Head of caudate nucleus (tissue), 42 donors: ENCODE data around the gene C16orf87.
A peak's percentile ranks its signal among the peaks of the same experiment; 100 is the strongest.
"Not testable (repeated sequence)": the region's sequence is repeated elsewhere in the genome, so short reads cannot be mapped to it uniquely, and the experiment has no call there.

ENCODE experiments used
- DNase-seq, 42 donors: peaks; one replicate each; pipeline versions ENCODE4 v3.0.0 to v3.0.0-alpha.2; 2020 to 2021; ENCODE audit warnings: mixed read lengths in 7 of 42
- intact Hi-C: fragments of 100-400 bp; cut with DNase I; formaldehyde crosslinking; loops from one replicate; pipeline ENCODE4 v1.15.0; 2022

C16orf87 gene

GRCh38 chr16:46830902-46831647 is at the start of gene C16orf87:
TSS of gene C16orf87 (minus strand) at chr16:46831180. CDS start at chr16:46831149, 31 bp downstream.
- intact Hi-C loops: loop anchor here (2.0 kb wide), 1 partner anchor 142 kb away; the partner anchor contains the start of genes ORC6 and VPS35
- DNase-seq: peak; percentile 83 to 99 (median 96)

- no peak for DNase-seq
- intact Hi-C loops: no loop called here
Observed at GRCh38 chr16:46875243-46875642, 44.3 kb upstream of the C16orf87 start.

GRCh38 chr16:46873201-46873600 is 42.2 kb upstream of the C16orf87 start:
- peak in 35 of 42 donors; percentile 17 to 84 (median 49) for DNase-seq
- intact Hi-C loops: no loop called here

GRCh38 chr16:46871597-46871996 is 40.6 kb upstream of the C16orf87 start:
- DNase-seq: no peak
- intact Hi-C loops: no loop called here

- intact Hi-C loops, DNase-seq: not testable (repeated sequence)
Observed at GRCh38 chr16:46868891-46869290, 37.9 kb upstream of the C16orf87 start.

GRCh38 chr16:46867486-46867885 is 36.5 kb upstream of the C16orf87 start:
- DNase-seq, intact Hi-C loops: not testable (repeated sequence)

GRCh38 chr16:46866286-46866685 is 35.3 kb upstream of the C16orf87 start:
- no peak for DNase-seq
- intact Hi-C loops: no loop called here

- DNase-seq: no peak
- intact Hi-C loops: no loop called here
Observed at GRCh38 chr16:46862555-46863447, 31.8 kb upstream of the C16orf87 start.

GRCh38 chr16:46859719-46860152 is 28.8 kb upstream of the C16orf87 start:
- no peak for DNase-seq

GRCh38 chr16:46858151-46858550 is 27.2 kb upstream of the C16orf87 start:
- intact Hi-C loops: no loop called here
- DNase-seq: no peak

More at GRCh38 chr16:46859719-46860152, 28.8 kb upstream of the C16orf87 start:
- intact Hi-C loops: no loop called here

- DNase-seq: peak; percentile 14 to 83 (median 56)
- intact Hi-C loops: no loop called here
Observed at GRCh38 chr16:46857368-46857945, 26.5 kb upstream of the C16orf87 start.

- no peak for DNase-seq
- intact Hi-C loops: no loop called here
Observed at GRCh38 chr16:46855389-46855788, 24.4 kb upstream of the C16orf87 start.

GRCh38 chr16:46854846-46855245 is 23.9 kb upstream of the C16orf87 start:
- intact Hi-C loops: loop anchor here (5.0 kb wide), 1 partner anchor 52 kb away; no protein-coding TSS in a partner anchor
- DNase-seq: no peak

GRCh38 chr16:46853713-46854443 is 22.9 kb upstream of the C16orf87 start:
- DNase-seq: peak; percentile 74 to 95 (median 89)

GRCh38 chr16:46852130-46852529 is 21.1 kb upstream of the C16orf87 start:
- intact Hi-C loops: loop anchor here (5.0 kb wide), 1 partner anchor 55 kb away; no protein-coding TSS in a partner anchor
- DNase-seq: no peak

More at GRCh38 chr16:46853713-46854443, 22.9 kb upstream of the C16orf87 start:
- intact Hi-C loops: loop anchor here (5.0 kb wide), 1 partner anchor 53 kb away; no protein-coding TSS in a partner anchor

GRCh38 chr16:46850619-46851555 is 19.9 kb upstream of the C16orf87 start:
- intact Hi-C loops: loop anchor here (5.0 kb wide), 1 partner anchor 56 kb away; no protein-coding TSS in a partner anchor
- DNase-seq: no peak
